ENCODE data around the gene LETM1.

GRCh38 chr4:1815997-1816860 is 39.7 kb downstream of the LETM1 start:
- no peak for TF ChIP-seq CTCF (IDR thresholded peaks at IDR 0.05)
- TF ChIP-seq POLR2AphosphoS5 (IDR thresholded peaks at IDR 0.05) = no peak
